K562 (cell line): ENCODE data around the gene CASKIN2. TPM values are rescaled to one million over a fixed set of nuclear protein-coding genes. Genes with fewer than 3 reads are reported as not detected.

ENCODE experiments used
- ATAC-seq: fragments of 200-7000 bp; cut with Tn5 transposase; 3 replicates; pipeline ENCODE4 v1.9.1; 2020; ENCODE audit warnings: moderate library complexity
- BruUV-seq: library from RNA; stranded (reverse); fragments of 400-500 nt; replicated peaks from 2 replicates; lab custom pipeline; 2021; lab: Mats Ljungman, UMichigan
- CTCF ChIA-PET: fragments of 300-600 bp; formaldehyde crosslinking; extraction: SDS; loops from one replicate; lab custom pipeline; 2021; ENCODE audit warnings: low intra/inter-chr PET ratio; lab: Yijun Ruan, JAX
- POLR2A ChIA-PET: fragments of 300-600, 350-650 bp; sonication (Branson Sonifier 250); formaldehyde crosslinking; extraction: SDS; loops from one replicate; lab custom pipeline; 2021; ENCODE audit warnings: antibody characterized with exemption, inconsistent platforms; lab: Yijun Ruan, JAX
- DNase-seq, 4 experiments: peaks; one replicate each; pipeline versions ENCODE4 v3.0.0 to v3.0.0-alpha.2; 2011 to 2018; ENCODE audit warnings: low spot score in 3 of 4, mixed read lengths in 3 of 4; ENCODE audit errors: extremely low read depth in 1 of 4
- FAIRE-seq: peaks from 2 replicates; lab custom pipeline; 2011; peaks lifted over from hg19 to GRCh38; lab: Jason Lieb, UNC
- H2AFZ ChIP-seq: 2 replicates; pipeline ENCODE4 v1.6.0; 2011; ENCODE audit warnings: low read depth, low read length, control low read depth, inconsistent platforms
- H3K27ac ChIP-seq: fragments of 200-600 bp; 3 replicates; pipeline ENCODE4 v1.8.0; 2011; ENCODE audit warnings: low read depth, mild to moderate bottlenecking, control low read depth, inconsistent platforms, low read length, moderate library complexity, mixed read lengths; ENCODE audit errors: extremely low read depth
- H3K27me3 ChIP-seq, 2 experiments: fragments of 300-600 bp in 1 of 2; 2 replicates in 1 of 2; 3 replicates in 1 of 2; pipeline versions ENCODE4 v1.6.0 to v1.8.0; 2011; ENCODE audit warnings: inconsistent platforms in 2 of 2, low read length in 2 of 2, mild to moderate bottlenecking in 1 of 2, mixed read lengths in 1 of 2, moderate library complexity in 1 of 2; ENCODE audit not compliant: control insufficient read depth in 2 of 2, insufficient read depth in 2 of 2
- H3K36me3 ChIP-seq: fragments of 300-600 bp; 3 replicates; pipeline ENCODE4 v1.8.0; 2011; ENCODE audit warnings: mild to moderate bottlenecking, low read length, inconsistent platforms; ENCODE audit not compliant: control insufficient read depth, insufficient read depth
- H3K4me1 ChIP-seq, 2 experiments: fragments of 200-600 bp in 1 of 2; replicated peaks in 1 of 2; 2 replicates in 1 of 2; 3 replicates in 1 of 2; pipeline versions ENCODE4 v1.5.1 to v1.8.0; 2011; ENCODE audit warnings: inconsistent platforms in 2 of 2, low read length in 2 of 2, mild to moderate bottlenecking in 1 of 2, mixed read lengths in 1 of 2, moderate library complexity in 1 of 2; ENCODE audit not compliant: control insufficient read depth in 2 of 2, insufficient read depth in 2 of 2
- H3K4me2 ChIP-seq: 2 replicates; pipeline ENCODE4 v1.6.1; 2011; ENCODE audit warnings: low read length, control low read depth, inconsistent platforms, mixed read lengths; ENCODE audit not compliant: insufficient read depth
- H3K4me3 ChIP-seq: fragments of 200-600 bp; sonication (generic), shearing (Covaris generic); 2 replicates; pipeline ENCODE4 v1.5.1; 2016; ENCODE audit warnings: control low read depth, inconsistent platforms
- H3K79me2 ChIP-seq: fragments of 200-600 bp; 3 replicates; pipeline ENCODE4 v1.8.0; 2011; ENCODE audit warnings: low read length, inconsistent platforms; ENCODE audit not compliant: control insufficient read depth, insufficient read depth
- H3K9ac ChIP-seq, 2 experiments: 2 replicates each; pipeline versions ENCODE4 v1.6.0 to v1.6.1; 2011; ENCODE audit warnings: low read depth in 2 of 2, low read length in 2 of 2, control low read depth in 1 of 2, inconsistent platforms in 1 of 2, mild to moderate bottlenecking in 1 of 2, mixed read lengths in 1 of 2; ENCODE audit not compliant: insufficient read depth in 1 of 2
- H3K9me1 ChIP-seq: one replicate; pipeline ENCODE4 v1.6.0; 2011; ENCODE audit warnings: inconsistent platforms, mild to moderate bottlenecking, low read length, moderate library complexity; ENCODE audit not compliant: control insufficient read depth, insufficient read depth
- H3K9me3 ChIP-seq: replicated peaks from 2 replicates; pipeline ENCODE4 v1.5.1; 2011; ENCODE audit warnings: low read depth, low read length, inconsistent platforms; ENCODE audit not compliant: control insufficient read depth, insufficient read depth
- H4K20me1 ChIP-seq: replicated peaks from 2 replicates; pipeline ENCODE4 v1.6.1; 2011; ENCODE audit warnings: low read length, inconsistent platforms, mixed read lengths; ENCODE audit not compliant: control insufficient read depth, insufficient read depth
- CHD4 ChIP-seq: fragments of 200-600 bp; sonication (generic); IDR thresholded peaks from 3 replicates; pipeline ENCODE4 v1.6.1; 2012; ENCODE audit warnings: low read depth, mild to moderate bottlenecking, mixed read lengths, low read length, inconsistent platforms; ENCODE audit not compliant: insufficient read depth, insufficient replicate concordance, poor library complexity, severe bottlenecking
- HDAC3 ChIP-seq: fragments of 450-650 bp; IDR thresholded peaks from 2 replicates; pipeline ENCODE4 v1.6.1; 2018; ENCODE audit warnings: borderline replicate concordance, mild to moderate bottlenecking, moderate library complexity; ENCODE audit not compliant: partially characterized antibody
- KDM1A ChIP-seq, 2 experiments: fragments of 450-650 bp; IDR thresholded peaks; 2 replicates each; pipeline ENCODE4 v1.6.1; 2016; ENCODE audit warnings: mild to moderate bottlenecking in 2 of 2
- POLR2AphosphoS2 ChIP-seq: IDR thresholded peaks from 2 replicates; pipeline ENCODE4 v1.6.1; 2012; ENCODE audit warnings: low read length, improper control_type of control experiment
- PRMT5 ChIP-seq: sonication (generic); formaldehyde crosslinking; IDR thresholded peaks from 2 replicates; pipeline ENCODE4 v1.5.0; 2020; ENCODE audit warnings: missing genetic modification reagents
- SNRNP70 ChIP-seq: fragments of 200-400 bp; formaldehyde crosslinking; optimal IDR thresholded peaks from 2 replicates; pipeline ENCODE3; 2017; ENCODE audit warnings: low read depth, low read length
- TCF3 ChIP-seq: sonication (generic); formaldehyde crosslinking; IDR thresholded peaks from 2 replicates; pipeline ENCODE4 v1.4.0; 2020; ENCODE audit warnings: mild to moderate bottlenecking, missing genetic modification reagents
- ZNF24 ChIP-seq: fragments of 450-650 bp; IDR thresholded peaks from 2 replicates; pipeline ENCODE4 v1.6.1; 2016
- ZNF316 ChIP-seq: fragments of 450-650 bp; IDR thresholded peaks from 2 replicates; pipeline ENCODE4 v1.6.1; 2016
- ZNF830 ChIP-seq: fragments of 250-450 bp; sonication (Bioruptor Pico); IDR thresholded peaks from 2 replicates; pipeline ENCODE4 v1.5.0; 2021; ENCODE audit warnings: mild to moderate bottlenecking
- ZZZ3 ChIP-seq: fragments of 450-650 bp; IDR thresholded peaks from 2 replicates; pipeline ENCODE4 v1.6.1; 2016; ENCODE audit warnings: antibody characterized with exemption, mild to moderate bottlenecking, moderate library complexity
- WGBS: fragments of 100-300 bp; shearing (Covaris generic); methylation state at CpG from one replicate; pipeline ENCODE4 v1.1.6; 2016; ENCODE audit warnings: low coverage, mixed read lengths; ENCODE audit not compliant: insufficient coverage; ENCODE audit errors: missing lambda C conversion rate; 5-methylcytosine and 5-hydroxymethylcytosine counted together
- in situ Hi-C: fragments of 300-500 bp; cut with MboI; formaldehyde crosslinking; loops from 4 replicates; pipeline ENCODE4 v1.15.0; 2018; ENCODE audit warnings: inconsistent platforms, mixed read lengths
- intact Hi-C: fragments of 100-400 bp; cut with micrococcal nuclease; formaldehyde crosslinking; loops from 2 replicates; pipeline ENCODE4 v1.14.2; 2022
- polyA plus RNA-seq, 8 experiments: library from polyadenylated mRNA; depleted of rRNA in 4 of 8; stranded (reverse) in 5 of 8; unstranded in 3 of 8; fragments of >200 nt; fragmentation: Nextera tagmentation in 2 of 8; fragmentation: Illumina TruSeq in 1 of 8; extraction: Ambion mirVana in 2 of 8; extraction: Trizol in 1 of 8; gene quantifications; 2 replicates each; pipeline versions ENCODE4 v1.2.1 to v1.2.3, GENCODE V29; 2011 to 2014; ENCODE audit warnings: inconsistent platforms in 1 of 8, missing spikeins in 1 of 8
- total RNA-seq, 7 experiments: library from RNA; depleted of rRNA in 6 of 7; stranded (reverse); fragments of >200 nt in 6 of 7; fragmentation: Illumina TruSeq in 2 of 7; extraction: Trizol in 2 of 7; gene quantifications; 2 replicates each; pipeline versions ENCODE4 v1.2.1 to v1.2.3, GENCODE V29; 2011 to 2021; ENCODE audit warnings: low replicate concordance in 1 of 7

CASKIN2 gene
- total and polyA plus RNA-seq, 9 of the 15 experiments (the other 6 are each of a cell fraction or from before 2014, with no cell fraction given), result 0.01 to 12.2 (median 2.1) TPM

DNA sequence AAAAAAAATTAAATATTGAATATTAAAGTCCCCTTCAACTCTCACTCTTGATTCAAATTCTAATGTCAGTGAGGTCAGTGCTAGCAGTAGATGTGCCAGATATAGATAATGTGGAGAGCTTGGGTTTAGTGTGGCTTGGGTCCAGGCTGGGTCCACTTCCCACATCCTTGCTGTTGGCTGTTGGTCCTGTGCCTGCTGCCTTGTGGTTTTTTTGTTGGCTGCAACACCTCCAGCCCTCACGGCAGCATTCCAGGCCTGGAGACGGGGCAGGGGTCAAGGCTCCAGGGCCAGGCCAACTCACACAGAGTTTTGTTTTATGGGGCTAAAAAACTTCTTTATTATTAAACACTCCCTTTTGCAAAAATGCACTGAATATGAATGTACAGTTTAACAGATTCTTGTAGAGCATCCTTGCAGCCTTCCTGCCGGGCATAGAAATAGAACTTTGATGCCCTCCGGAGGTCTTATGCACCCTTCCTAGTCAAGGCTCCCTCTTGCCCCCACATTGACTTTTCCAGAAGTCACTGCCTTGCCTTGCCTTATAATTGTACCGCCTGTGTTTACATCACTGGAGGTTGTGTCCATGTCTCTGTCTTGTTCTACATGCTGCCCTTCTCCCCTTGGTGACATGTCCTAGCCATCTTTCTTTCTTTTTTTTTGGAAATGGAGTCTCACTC lies 46.7 kb upstream of the CASKIN2 start:
- no peak overlapping the region for H3K27ac ChIP-seq
- DNase-seq, result no peak
- TF ChIP-seq CHD4 (no peak), PRMT5 (no peak), ZNF24 (no peak), HDAC3 (no peak), SNRNP70 (no peak), ZNF316 (no peak), ZZZ3 (no peak), KDM1A (IDR thresholded peaks at IDR 0.05) (no peak), POLR2AphosphoS2 (no peak), ZNF830 (CRISPR knock-in tag) (no peak), TCF3 (CRISPR knock-in tag) (no peak)
- TF ChIP-seq, all 486 proteins: peak for 0
- no peak overlapping the region for H2AFZ ChIP-seq
- H3K36me3 ChIP-seq, result peaks cover 13% of the 10 kb centered on the region; the same call in 1 of the 3 replicates
- H3K9ac ChIP-seq, result no peak overlapping the region
- in situ Hi-C loops, result no loop called here
- no peaks in the 10 kb centered on the region for H3K9me3 ChIP-seq
- H3K4me1 ChIP-seq, result peaks cover 10 to 32% of the 10 kb centered on the region in 2 experiments
- H3K4me2 ChIP-seq, result no peak overlapping the region
- no peaks in the 10 kb centered on the region for H3K27me3 ChIP-seq
- no TSS peak for BruUV-seq
- H3K79me2 ChIP-seq, result no peaks in the 10 kb centered on the region
- peaks cover 3% of the 10 kb centered on the region for H3K9me1 ChIP-seq
- H3K4me3 ChIP-seq, result no peak overlapping the region
- 50% methylated on average over 5 of the region's 5 CpGs for WGBS
- ChIA-PET CTCF (no interaction called here), POLR2A (no interaction called here)
- no peaks in the 10 kb centered on the region for H4K20me1 ChIP-seq
- no peak for ATAC-seq
- intact Hi-C loops, result no loop called here
- FAIRE-seq, result no peak
